Liver (tissue), 3 donors: ENCODE measurements around the gene ZNF48.

ENCODE experiments used
- ATF3 ChIP-seq: IDR thresholded peaks from 2 replicates; pipeline ENCODE4 v1.6.1; 2016; ENCODE audit warnings: antibody characterized with exemption
- CTCF ChIP-seq: fragments of 150-350 bp; IDR thresholded peaks from 2 replicates; pipeline ENCODE4 v1.5.1; 2017; ENCODE audit warnings: improper control_type of control experiment, low read depth, low read length; ENCODE audit not compliant: missing input control
- EGR1 ChIP-seq, 2 donors: IDR thresholded peaks; 2 replicates each; pipeline ENCODE4 v1.6.1; 2016 to 2018; ENCODE audit warnings: antibody characterized with exemption in 2 of 2, low read depth in 2 of 2
- HNF4G ChIP-seq: IDR thresholded peaks from 2 replicates; pipeline ENCODE4 v1.6.1; 2016; ENCODE audit warnings: antibody characterized with exemption
- JUND ChIP-seq, 2 donors: IDR thresholded peaks; 2 replicates each; pipeline ENCODE4 v1.6.1; 2016; ENCODE audit warnings: antibody characterized with exemption in 2 of 2
- MAX ChIP-seq: IDR thresholded peaks from 2 replicates; pipeline ENCODE4 v1.6.1; 2016; ENCODE audit warnings: antibody characterized with exemption
- RAD21 ChIP-seq, 2 donors: IDR thresholded peaks; 2 replicates each; pipeline ENCODE4 v1.6.1; 2016; ENCODE audit warnings: antibody characterized with exemption in 2 of 2, mild to moderate bottlenecking in 2 of 2
- TAF1 ChIP-seq: conservative IDR thresholded peaks from 2 replicates; pipeline ENCODE4 v1.6.1; 2016; ENCODE audit warnings: antibody characterized with exemption, mild to moderate bottlenecking
- donor health status: healthy.
- donor health status: healthy.

- no peak for TF ChIP-seq CTCF
- no peak for TF ChIP-seq MAX
- TF ChIP-seq RAD21 (IDR thresholded peaks at IDR 0.05): no peak
- TF ChIP-seq TAF1: no peak
- no peak for TF ChIP-seq JUND (IDR thresholded peaks at IDR 0.05)
- no peak for TF ChIP-seq EGR1 (IDR thresholded peaks at IDR 0.05; ENCODE audit: low read depth in 2 of 2)
- TF ChIP-seq ATF3: no peak
- no peak for TF ChIP-seq HNF4G
Observed at GRCh38 chr16:30383521-30383920, 11.7 kb upstream of the ZNF48 start.
